ENCODE measurements around the gene DIAPH1.

DIAPH1 gene

DNA sequence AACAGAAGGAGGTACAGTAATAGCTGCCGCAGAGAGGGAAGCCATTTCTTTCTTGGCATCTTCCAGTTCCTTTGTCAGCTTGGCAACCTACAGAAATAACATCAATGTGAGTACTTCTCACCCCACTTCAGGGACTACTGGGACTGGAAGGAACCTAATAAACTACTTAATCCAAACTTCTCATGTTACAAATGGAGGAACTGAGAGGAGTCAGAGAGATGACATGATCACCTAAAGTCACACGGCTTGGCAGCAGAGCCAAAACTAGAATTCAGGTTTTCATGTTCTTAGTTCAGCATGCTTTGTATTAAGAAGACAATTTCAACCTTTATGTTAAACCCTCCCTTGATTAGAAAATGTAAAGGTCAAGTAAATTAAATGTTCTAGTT, 44.7 kb downstream of the DIAPH1 start:
- H3K27me3 ChIP-seq = no peaks in the 10 kb centered on the region
- H4K20me1 ChIP-seq = 0 out of 2 replicates have a peak, but pooled peaks cover 8% of the 10 kb centered on the region
- TF ChIP-seq Cebpa-rat (IDR thresholded peaks at IDR 0.05) = no peak

GRCh38 chr5:141573489-141574121, 45.2 kb downstream of the DIAPH1 start:
- no peak overlapping the region for H3K9ac ChIP-seq

More for the DNA sequence above, 44.7 kb downstream of the DIAPH1 start:
- H3K4me3 ChIP-seq = no peak overlapping the region
- no peak overlapping the region for H3K4me2 ChIP-seq
- H3K9ac ChIP-seq = no peak overlapping the region
- H3K4me1 ChIP-seq = no peaks in the 10 kb centered on the region
- H3K9me3 ChIP-seq = no peaks in the 10 kb centered on the region
- peaks cover 99% of the 10 kb centered on the region for H3K36me3 ChIP-seq
- no peak overlapping the region for H3K27ac ChIP-seq

DNA sequence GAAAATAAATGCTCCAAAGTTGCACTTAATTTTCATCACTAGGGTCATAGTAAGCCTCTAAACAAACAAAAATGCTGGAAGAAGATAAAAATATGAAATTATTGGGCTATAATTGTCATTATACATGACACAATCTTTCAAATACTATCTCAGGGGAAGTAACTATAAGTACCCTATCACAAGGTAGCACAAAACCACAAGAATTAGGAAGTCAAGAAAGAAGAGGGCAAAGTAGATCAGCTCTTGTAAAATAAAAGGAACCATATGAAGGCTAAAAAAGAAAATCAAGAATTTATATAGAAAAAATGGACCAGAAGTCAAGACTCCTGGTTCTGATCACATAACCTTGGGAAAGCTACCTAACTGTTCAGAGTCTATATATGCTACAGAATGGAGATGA, 48.1 kb downstream of the DIAPH1 start:
- H3K27ac ChIP-seq = no peak overlapping the region
- H4K20me1 ChIP-seq = peaks cover 25% of the 10 kb centered on the region; the same call in 1 of the 2 replicates
- no peaks in the 10 kb centered on the region for H3K27me3 ChIP-seq
- no peak overlapping the region for H3K4me2 ChIP-seq
- H3K4me1 ChIP-seq = no peaks in the 10 kb centered on the region
- H3K9ac ChIP-seq = no peak overlapping the region
- no peaks in the 10 kb centered on the region for H3K9me3 ChIP-seq
- H3K36me3 ChIP-seq = peaks cover 95% of the 10 kb centered on the region
- H3K4me3 ChIP-seq = no peak overlapping the region
- no peak for TF ChIP-seq Cebpa-rat (IDR thresholded peaks at IDR 0.05)

More at GRCh38 chr5:141573489-141574121, 45.2 kb downstream of the DIAPH1 start:
- H3K4me1 ChIP-seq = no peaks in the 10 kb centered on the region
- peaks cover 99% of the 10 kb centered on the region for H3K36me3 ChIP-seq
- H4K20me1 ChIP-seq = 0 out of 2 replicates have a peak, but pooled peaks cover 13% of the 10 kb centered on the region
- TF ChIP-seq Cebpa-rat (IDR thresholded peaks at IDR 0.05) = no peak
- H3K27me3 ChIP-seq = no peaks in the 10 kb centered on the region
- no peak overlapping the region for H3K27ac ChIP-seq
- H3K9me3 ChIP-seq = no peaks in the 10 kb centered on the region
- no peak overlapping the region for H3K4me2 ChIP-seq
- no peak overlapping the region for H3K4me3 ChIP-seq

DNA sequence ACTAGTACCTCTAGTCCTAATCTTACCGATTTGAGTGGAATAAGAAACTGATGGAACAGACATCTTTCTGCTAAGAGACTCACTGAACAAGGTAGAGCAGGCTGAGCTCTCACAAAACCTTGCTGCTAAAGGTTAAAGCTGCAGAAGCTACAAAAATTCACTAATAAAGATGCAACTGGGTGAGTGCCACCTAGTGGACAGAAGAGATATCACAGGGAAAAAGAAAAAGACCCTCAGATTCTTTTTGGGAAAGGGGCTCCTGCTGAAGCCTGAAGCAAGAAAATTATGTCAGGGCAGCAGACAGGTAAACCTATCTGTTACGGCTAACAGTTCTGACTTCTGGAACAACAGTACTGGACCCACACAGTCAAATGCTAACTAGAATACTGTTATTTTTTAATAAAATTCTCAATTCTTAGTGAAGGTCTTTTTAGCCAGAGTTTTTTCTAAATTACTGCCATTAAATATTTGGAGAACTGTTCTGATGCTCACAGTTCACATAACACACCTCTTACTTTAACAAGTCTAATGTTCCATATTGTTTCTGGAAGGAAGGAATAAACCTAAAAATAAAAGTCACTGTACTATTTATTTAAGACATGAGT, 51.2 kb downstream of the DIAPH1 start:
- no peak overlapping the region for H3K4me3 ChIP-seq
- peaks cover 89% of the 10 kb centered on the region for H3K36me3 ChIP-seq
- no peaks in the 10 kb centered on the region for H3K27me3 ChIP-seq
- H3K4me1 ChIP-seq = no peaks in the 10 kb centered on the region
- no peak overlapping the region for H3K27ac ChIP-seq
- H3K9ac ChIP-seq = no peak overlapping the region
- no peaks in the 10 kb centered on the region for H3K9me3 ChIP-seq
- H4K20me1 ChIP-seq = peaks cover 25% of the 10 kb centered on the region; the same call in 1 of the 2 replicates
- no peak for TF ChIP-seq Cebpa-rat (IDR thresholded peaks at IDR 0.05)
- no peak overlapping the region for H3K4me2 ChIP-seq

GRCh38 chr5:141565826-141566570, 52.8 kb downstream of the DIAPH1 start:
- H3K36me3 ChIP-seq = peaks cover 89% of the 10 kb centered on the region
- H3K4me2 ChIP-seq = no peak overlapping the region
- H3K9me3 ChIP-seq = no peaks in the 10 kb centered on the region
- H3K9ac ChIP-seq = peak overlapping the region; percentile 35; the same call in 1 of the 2 replicates
- H3K27ac ChIP-seq = no peak overlapping the region
- peaks cover 19% of the 10 kb centered on the region; the same call in 1 of the 2 replicates for H4K20me1 ChIP-seq
- H3K27me3 ChIP-seq = no peaks in the 10 kb centered on the region
- H3K4me1 ChIP-seq = no peaks in the 10 kb centered on the region
- no peak overlapping the region for H3K4me3 ChIP-seq
- no peak for TF ChIP-seq Cebpa-rat (IDR thresholded peaks at IDR 0.05)

GRCh38 chr5:141564216-141564692, 54.5 kb downstream of the DIAPH1 start:
- peaks cover 17% of the 10 kb centered on the region; the same call in 1 of the 2 replicates for H4K20me1 ChIP-seq
- peak overlapping the region; percentile 26; the same call in 1 of the 2 replicates for H3K27ac ChIP-seq
- no peak overlapping the region for H3K4me3 ChIP-seq
- no peak overlapping the region for H3K4me2 ChIP-seq
- no peak overlapping the region for H3K9ac ChIP-seq
- no peaks in the 10 kb centered on the region for H3K9me3 ChIP-seq
- no peaks in the 10 kb centered on the region for H3K27me3 ChIP-seq
- no peaks in the 10 kb centered on the region for H3K4me1 ChIP-seq
- peaks cover 85% of the 10 kb centered on the region for H3K36me3 ChIP-seq
- no peak for TF ChIP-seq Cebpa-rat (IDR thresholded peaks at IDR 0.05)

DNA sequence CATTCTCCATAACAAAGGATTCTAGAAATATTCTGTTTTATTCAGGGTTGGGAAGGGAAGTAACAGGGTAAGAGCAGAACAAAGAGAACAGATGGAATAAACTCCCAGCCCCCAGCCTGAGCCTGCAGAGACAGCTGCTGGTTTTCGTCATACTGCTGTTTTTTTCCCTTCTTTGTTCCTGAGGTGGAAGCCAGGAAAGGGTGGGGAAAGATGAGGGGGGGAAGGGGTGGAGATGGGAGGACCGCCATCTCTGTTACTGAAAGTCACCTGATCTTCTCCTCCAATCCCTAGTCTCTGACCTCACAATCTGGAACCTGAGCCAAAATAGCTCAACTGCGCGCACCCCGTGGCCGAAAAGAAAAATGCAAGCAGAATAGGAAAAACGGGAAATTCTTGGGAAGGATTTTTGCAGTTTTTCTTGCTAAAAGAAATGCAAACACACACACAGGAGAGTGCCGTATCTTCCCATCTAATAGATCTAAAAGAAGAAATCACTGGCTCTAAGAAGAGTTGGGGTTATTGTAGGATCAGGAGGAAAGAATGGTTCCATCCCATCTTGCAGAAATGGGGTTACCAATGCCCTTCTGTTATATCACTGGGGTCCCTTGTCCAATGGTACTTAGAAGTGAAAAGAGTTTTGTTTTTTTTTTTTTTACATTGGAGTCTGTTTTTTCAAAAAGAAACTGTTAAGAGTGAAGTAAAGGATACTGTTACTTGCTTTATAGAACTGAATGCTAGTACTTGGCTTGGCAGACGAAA, 57.9 kb downstream of the DIAPH1 start:
- no peaks in the 10 kb centered on the region for H3K9me3 ChIP-seq
- H3K4me2 ChIP-seq = no peak overlapping the region
- H3K36me3 ChIP-seq = peaks cover 85% of the 10 kb centered on the region
- peaks cover 14% of the 10 kb centered on the region for H3K4me1 ChIP-seq
- H3K27me3 ChIP-seq = no peaks in the 10 kb centered on the region
- no peaks in the 10 kb centered on the region for H4K20me1 ChIP-seq
- no peak overlapping the region for H3K27ac ChIP-seq
- TF ChIP-seq Cebpa-rat (IDR thresholded peaks at IDR 0.05) = no peak
- no peak overlapping the region for H3K4me3 ChIP-seq
- no peak overlapping the region for H3K9ac ChIP-seq

- H4K20me1 ChIP-seq = no peaks in the 10 kb centered on the region
- no peak for TF ChIP-seq Cebpa-rat (IDR thresholded peaks at IDR 0.05)
- no peak overlapping the region for H3K27ac ChIP-seq
- H3K4me2 ChIP-seq = no peak overlapping the region
- H3K9me3 ChIP-seq = no peaks in the 10 kb centered on the region
- no peak overlapping the region for H3K9ac ChIP-seq
- H3K36me3 ChIP-seq = peaks cover 86% of the 10 kb centered on the region
- H3K27me3 ChIP-seq = no peaks in the 10 kb centered on the region
- H3K4me3 ChIP-seq = no peak overlapping the region
- peaks cover 14% of the 10 kb centered on the region for H3K4me1 ChIP-seq
These were observed 58.6 kb downstream of the DIAPH1 start for GRCh38 chr5:141560151-141560550.

DNA sequence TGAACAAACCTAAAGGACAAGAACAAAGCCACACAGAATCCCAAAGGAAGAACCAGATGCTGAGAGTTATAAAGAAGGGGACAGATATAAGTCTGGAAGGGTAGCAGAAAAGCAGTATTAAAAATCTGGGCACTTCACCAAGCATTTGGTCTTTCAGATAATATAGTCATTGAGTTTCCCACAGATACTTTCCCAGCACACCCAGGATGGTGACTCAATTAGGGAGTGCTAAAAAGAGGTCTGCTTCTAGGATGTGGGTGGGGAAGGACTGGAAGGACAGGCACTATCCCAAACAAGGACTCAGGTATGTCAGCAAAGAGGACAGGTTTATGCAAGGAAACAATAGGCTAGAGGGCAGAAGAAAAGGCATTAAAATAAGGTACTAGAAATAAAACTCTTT, 59.3 kb downstream of the DIAPH1 start:
- H3K36me3 ChIP-seq = peaks cover 89% of the 10 kb centered on the region
- no peak overlapping the region for H3K4me2 ChIP-seq
- no peak for TF ChIP-seq Cebpa-rat (IDR thresholded peaks at IDR 0.05)
- H3K9me3 ChIP-seq = no peaks in the 10 kb centered on the region
- peaks cover 14% of the 10 kb centered on the region for H3K4me1 ChIP-seq
- no peak overlapping the region for H3K27ac ChIP-seq
- H3K27me3 ChIP-seq = no peaks in the 10 kb centered on the region
- H3K4me3 ChIP-seq = no peak overlapping the region
- H4K20me1 ChIP-seq = no peaks in the 10 kb centered on the region
- H3K9ac ChIP-seq = no peak overlapping the region; the same call in 1 of the 2 replicates
